ENCODE measurements around the gene GPRIN3. TPM values are rescaled to one million over a fixed set of nuclear protein-coding genes. Genes with fewer than 3 reads are reported as not detected.

The GPRIN3 gene
- total and polyA plus RNA-seq, 2 of the 13 experiments (the other 11 are each of a cell fraction or from before 2014, with no cell fraction given), result not detected

DNA sequence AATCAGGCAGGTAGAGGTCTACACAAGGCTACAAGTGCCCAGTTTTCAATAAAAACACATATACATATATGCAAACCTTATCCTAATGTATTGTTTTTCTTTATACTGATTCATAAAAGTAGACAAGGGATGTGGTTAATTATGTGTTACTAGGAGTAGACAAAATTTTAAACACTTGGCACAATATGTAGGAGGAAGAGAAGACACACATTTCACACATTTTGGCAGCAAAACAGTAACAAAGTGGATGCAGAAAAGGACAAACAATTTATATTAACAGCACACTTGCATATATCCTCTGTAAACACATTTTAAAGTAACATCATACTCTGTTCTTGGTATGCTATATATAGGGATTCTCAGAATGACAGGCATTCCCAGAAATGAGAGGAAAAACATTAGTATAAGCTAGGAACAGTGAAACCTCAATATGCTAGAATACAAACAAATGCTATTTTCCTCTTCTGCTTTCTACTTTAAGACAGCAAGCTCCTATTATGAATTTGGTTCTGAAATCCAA is 63.8 kb downstream of the GPRIN3 start (continued):
- TF ChIP-seq ZNF775 (CRISPR knock-in tag; IDR thresholded peaks at IDR 0.05; ENCODE audit: borderline replicate concordance) (no peak), ZNF543 (CRISPR knock-in tag; IDR thresholded peaks at IDR 0.05) (no peak), PAF1 (CRISPR knock-in tag; IDR thresholded peaks at IDR 0.05) (no peak), SNAI1 (CRISPR knock-in tag; IDR thresholded peaks at IDR 0.05; ENCODE audit: borderline replicate concordance) (no peak), XBP1 (CRISPR knock-in tag; IDR thresholded peaks at IDR 0.05) (no peak), REL (CRISPR knock-in tag; conservative IDR thresholded peaks at IDR 0.05) (no peak), ZNF891 (CRISPR knock-in tag; IDR thresholded peaks at IDR 0.05) (no peak), SP2 (CRISPR knock-in tag; IDR thresholded peaks at IDR 0.05) (no peak), ZNF576 (CRISPR knock-in tag; IDR thresholded peaks at IDR 0.05) (no peak), BORCS8-MEF2B (CRISPR knock-in tag; IDR thresholded peaks at IDR 0.05) (no peak)

DNA sequence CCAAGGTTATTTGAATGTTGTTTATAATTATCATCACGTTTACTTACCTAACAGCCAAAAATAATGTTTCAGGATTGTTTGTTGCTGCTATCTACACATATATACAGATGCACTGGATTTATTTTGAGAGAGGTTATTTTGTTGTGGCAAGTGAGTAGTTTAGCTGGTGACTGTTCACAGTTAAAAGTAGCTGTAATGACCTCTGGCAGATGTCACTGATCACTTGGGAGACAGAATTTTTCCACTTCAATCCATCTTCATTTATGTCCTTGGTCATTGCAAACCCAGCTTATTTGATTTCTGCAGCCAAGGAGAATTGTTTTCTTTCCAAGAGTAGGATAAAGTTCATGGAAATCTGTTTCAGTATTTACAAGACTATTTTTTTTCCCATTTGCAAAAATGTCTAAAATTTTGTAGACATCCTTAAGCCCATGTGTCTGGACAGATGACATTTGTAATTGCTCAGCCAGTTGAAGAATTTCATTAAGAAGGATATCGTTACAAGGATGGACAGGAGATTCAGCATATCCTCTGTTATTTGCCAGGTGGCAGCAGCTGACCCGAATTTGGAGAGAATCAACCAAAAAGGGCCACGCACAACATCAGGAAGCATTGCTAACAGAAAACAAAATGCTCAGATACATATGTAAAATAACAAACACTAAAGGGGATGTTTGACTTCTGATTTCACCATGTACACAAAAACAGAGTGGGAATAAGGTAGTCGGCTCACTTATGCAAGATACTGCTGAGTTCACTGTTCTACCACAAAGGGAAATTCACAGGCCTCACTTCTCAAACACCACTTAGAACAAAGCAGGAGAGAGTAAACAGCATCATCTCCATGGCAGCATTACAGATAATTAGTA is 64.5 kb downstream of the GPRIN3 start:
- H3K9ac ChIP-seq (ENCODE audit: insufficient read depth, low read depth, low read length), result no peak overlapping the region

More for the DNA sequence above, 64.5 kb downstream of the GPRIN3 start:
- H4K20me1 ChIP-seq (ENCODE audit: insufficient read depth, low read length), result no peaks in the 10 kb centered on the region
- H3K4me3 ChIP-seq (replicated peaks in 1 of 3; ENCODE audit: insufficient read depth in 1 of 3, low read depth in 2 of 3, low read length in 3 of 3), result no peak overlapping the region
- in situ Hi-C loops (cut with HindIII; ENCODE audit: extremely low pct_ligation_motif_present, low pct_unique_long_range_greater_than_20kb) (loop anchor here (25.0 kb wide), 1 partner anchor 669 kb away; no protein-coding TSS in a partner anchor), intact Hi-C loops (cut with micrococcal nuclease; ENCODE audit: unreplicated experiment) (no loop called here)
- TF ChIP-seq GABPA (IDR thresholded peaks at IDR 0.05; ENCODE audit: low read depth, low read length), result no peak
- no peak for TF ChIP-seq GABPA (CRISPR knock-in tag; IDR thresholded peaks at IDR 0.05; ENCODE audit: low read depth)
- TF ChIP-seq, protein P1, sequence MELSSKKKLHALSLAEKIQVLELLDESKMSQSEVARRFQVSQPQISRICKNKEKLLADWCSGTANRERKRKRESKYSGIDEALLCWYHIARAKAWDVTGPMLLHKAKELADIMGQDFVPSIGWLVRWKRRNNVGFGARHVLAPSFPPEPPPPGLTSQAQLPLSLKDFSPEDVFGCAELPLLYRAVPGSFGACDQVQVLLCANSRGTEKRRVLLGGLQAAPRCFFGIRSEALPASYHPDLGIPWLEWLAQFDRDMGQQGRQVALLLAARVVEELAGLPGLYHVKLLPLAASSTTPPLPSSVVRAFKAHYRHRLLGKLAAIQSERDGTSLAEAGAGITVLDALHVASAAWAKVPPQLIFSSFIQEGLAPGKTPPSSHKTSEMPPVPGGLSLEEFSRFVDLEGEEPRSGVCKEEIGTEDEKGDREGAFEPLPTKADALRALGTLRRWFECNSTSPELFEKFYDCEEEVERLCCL (CRISPR knock-in tag; IDR thresholded peaks at IDR 0.05; ENCODE audit: borderline replicate concordance), result no peak
- ChIA-PET CTCF (ENCODE audit: low intra/inter-chr PET ratio, low total read pairs) (no interaction called here), POLR2A (no interaction called here)
- H3K4me2 ChIP-seq (ENCODE audit: low read depth, low read length), result no peak overlapping the region
- no peaks in the 10 kb centered on the region for H3K79me2 ChIP-seq (ENCODE audit: insufficient read depth, low read length)
- DNase-seq (ENCODE audit: low spot score), result no peak
- H2AFZ ChIP-seq (ENCODE audit: low read length), result no peak overlapping the region
- 4% methylated on average over 5 of the region's 5 CpGs for WGBS (ENCODE audit: low lambda C conversion rate)
- BruUV-seq (replicated peaks), result no TSS peak
- no peak for ATAC-seq
- no peaks in the 10 kb centered on the region for H3K9me3 ChIP-seq (ENCODE audit: low read length)
- H3K27me3 ChIP-seq (ENCODE audit: control insufficient read depth in 1 of 2, insufficient read depth in 2 of 2, low read length in 2 of 2), result peaks cover 0 to 3% of the 10 kb centered on the region in 2 experiments; a peak in 1 of 5 replicates
- no peak overlapping the region for H3K27ac ChIP-seq (ENCODE audit: extremely low read length, insufficient read depth, low read length)
- H3K4me1 ChIP-seq (ENCODE audit: insufficient read depth, low read length), result no peaks in the 10 kb centered on the region
- no peaks in the 10 kb centered on the region for H3K36me3 ChIP-seq (replicated peaks in 1 of 2; ENCODE audit: control insufficient read depth in 1 of 2, insufficient read depth in 2 of 2, low read length in 2 of 2)
- no peak for FAIRE-seq

Data from HepG2 (cell line).